SK-N-SH (cell line): ENCODE data around the gene TMEM131L.

Experiments used
- JUND ChIP-seq: IDR thresholded peaks from 2 replicates; pipeline ENCODE4 v1.4.0; 2012
- MAX ChIP-seq: IDR thresholded peaks from 2 replicates; pipeline ENCODE4 v1.4.0; 2012; ENCODE audit warnings: low read depth
- MEF2A ChIP-seq: IDR thresholded peaks from 2 replicates; pipeline ENCODE4 v1.4.0; 2012; ENCODE audit warnings: low read depth, borderline replicate concordance
- NRF1 ChIP-seq: IDR thresholded peaks from 2 replicates; pipeline ENCODE4 v1.6.1; 2012; ENCODE audit warnings: low read depth, mild to moderate bottlenecking, low read length
- POLR2AphosphoS5 ChIP-seq: IDR thresholded peaks from 2 replicates; pipeline ENCODE4 v1.6.1; 2012; ENCODE audit warnings: low read depth, low read length
- TEAD4 ChIP-seq: IDR thresholded peaks from 2 replicates; pipeline ENCODE4 v1.4.0; 2012; ENCODE audit warnings: mild to moderate bottlenecking, borderline replicate concordance; ENCODE audit not compliant: insufficient read depth

- no peak for TF ChIP-seq POLR2AphosphoS5
- no peak for TF ChIP-seq JUND
- no peak for TF ChIP-seq NRF1
- TF ChIP-seq TEAD4 = no peak
- no peak for TF ChIP-seq MEF2A
- TF ChIP-seq MAX = no peak
Measured at GRCh38 chr4:153465140-153465539, 1.0 kb upstream of the TMEM131L start.
